Measurements from ENCODE around the gene BAG1.

The BAG1 gene

DNA sequence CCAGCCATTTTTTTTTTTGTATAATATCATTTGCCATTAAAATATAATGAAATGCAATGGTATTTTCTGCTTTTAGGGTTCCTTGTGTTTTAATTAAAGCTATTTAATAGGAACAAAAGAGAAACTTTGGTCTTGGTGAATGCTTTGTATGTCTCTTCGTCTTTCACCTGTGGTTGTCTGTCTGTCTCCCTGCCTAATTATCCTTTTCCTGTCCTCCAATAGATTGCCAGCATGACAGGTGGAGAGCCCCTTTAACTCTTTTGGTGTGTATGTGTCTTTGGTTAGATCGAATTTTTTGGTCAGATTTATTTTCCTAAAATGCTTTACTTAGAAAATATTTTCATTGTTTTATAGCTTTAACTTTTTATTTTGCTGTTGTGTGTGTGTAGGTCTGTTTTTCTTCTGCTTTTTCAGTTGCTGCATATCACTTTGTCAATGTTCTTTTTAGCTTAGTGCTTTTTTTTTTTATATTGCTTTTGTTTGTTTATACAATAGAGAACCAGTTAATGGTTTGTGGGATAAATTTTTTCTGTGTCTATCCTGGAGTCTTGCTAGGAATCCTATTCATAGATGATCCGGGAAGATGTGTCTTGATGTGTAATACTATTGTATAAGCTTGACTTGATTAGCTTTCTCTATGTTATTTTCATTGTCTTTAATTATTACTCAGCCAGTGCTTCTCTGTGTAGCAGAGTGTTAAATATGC is 8.9 kb upstream of the BAG1 start:
- no peak for FAIRE-seq

GRCh38 chr9:33272061-33272460 is 7.6 kb upstream of the BAG1 start:
- no peak for FAIRE-seq

DNA sequence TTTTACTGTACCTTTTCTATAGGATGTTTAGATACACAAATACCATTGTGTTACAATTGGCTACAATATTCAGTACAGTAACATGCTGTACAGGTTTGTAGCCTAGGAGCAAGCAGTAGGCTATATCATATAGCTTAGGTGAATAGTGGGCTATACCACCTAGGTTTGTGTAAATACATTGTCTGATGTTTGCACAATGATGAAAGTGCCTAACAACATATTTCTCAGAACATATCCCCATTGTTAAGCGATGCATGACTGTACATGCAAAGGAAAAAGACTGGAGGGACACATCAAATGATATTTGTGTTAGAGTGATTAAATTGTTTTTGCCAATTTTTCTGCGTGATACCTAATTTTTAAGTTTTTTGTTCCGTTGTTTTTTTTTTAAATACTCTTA is 5.6 kb upstream of the BAG1 start:
- no peak for FAIRE-seq

DNA sequence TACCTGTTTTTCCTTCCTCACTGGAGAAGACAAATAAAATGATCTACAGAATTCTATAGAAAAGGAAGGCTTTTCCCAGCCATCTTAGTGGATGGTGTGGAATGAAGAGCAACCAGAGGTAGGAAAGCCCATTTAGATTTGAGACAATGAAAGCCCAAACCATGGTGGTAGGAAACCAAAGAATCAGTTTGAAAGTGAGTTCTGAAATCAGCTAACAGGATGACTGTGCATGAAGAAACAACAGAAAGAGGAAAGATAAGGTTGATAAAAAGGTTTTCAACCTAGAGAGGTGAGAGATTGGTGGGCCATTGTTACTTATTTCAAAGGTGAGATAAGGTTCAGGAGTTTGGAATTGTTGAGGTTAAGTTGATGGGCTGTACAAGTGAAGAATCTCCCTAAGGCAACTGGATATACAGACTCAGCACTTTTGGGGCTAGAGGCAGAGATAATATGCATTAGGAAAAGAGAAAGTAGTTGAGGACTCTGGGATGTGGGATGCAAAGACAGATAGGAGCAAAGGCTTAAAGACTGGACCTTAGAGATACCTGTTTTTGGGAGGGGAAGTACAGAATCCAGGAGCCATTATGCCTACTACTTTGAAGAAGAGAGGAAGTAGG is 2.8 kb upstream of the BAG1 start:
- FAIRE-seq, result no peak

- FAIRE-seq, result no peak
Observed at GRCh38 chr9:33265211-33265865, 830 bp upstream of the BAG1 start.

GRCh38 chr9:33264003-33264472 is 470 bp downstream of the BAG1 start:
- FAIRE-seq, result no peak

GRCh38 chr9:33263131-33264002 is 1.1 kb downstream of the BAG1 start:
- no peak for FAIRE-seq

DNA sequence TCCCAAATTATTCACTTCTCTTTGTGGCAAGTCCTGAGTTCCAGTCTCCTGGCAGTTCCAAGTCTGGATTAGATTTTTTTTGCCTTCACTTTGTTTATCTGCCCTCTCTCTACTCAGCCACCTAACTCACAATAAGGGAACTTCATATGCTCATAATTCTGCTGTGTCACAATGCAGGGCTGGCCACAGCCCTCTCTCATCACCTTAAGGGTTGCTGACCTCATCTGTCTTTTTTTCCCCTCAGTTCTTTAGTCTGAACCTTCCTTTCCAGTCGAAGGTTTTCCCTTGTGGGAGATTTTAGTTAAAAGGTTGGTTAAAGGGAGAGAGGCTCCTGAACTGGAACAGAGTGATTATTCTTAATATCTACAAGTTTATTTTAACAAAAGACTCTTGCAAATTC is 4.1 kb downstream of the BAG1 start:
- no peak for FAIRE-seq

DNA sequence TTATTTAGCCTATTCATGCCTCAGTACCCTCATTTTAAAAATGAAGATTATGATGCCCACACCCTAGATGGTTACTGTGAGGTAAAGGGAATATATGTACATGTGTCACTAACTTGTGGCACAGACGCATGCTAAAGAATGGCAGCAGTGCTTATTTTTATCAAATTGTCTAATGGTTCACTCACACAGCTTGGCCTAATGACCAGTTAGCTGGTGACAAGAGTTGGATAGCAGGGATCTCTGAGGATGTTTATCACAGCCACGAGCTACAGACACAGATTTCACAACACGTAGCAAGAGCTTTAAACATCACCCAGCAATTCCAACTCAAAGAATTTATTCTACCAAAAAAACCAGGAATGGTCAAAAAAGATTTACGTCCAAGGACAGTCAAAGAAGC is 7.2 kb downstream of the BAG1 start:
- FAIRE-seq, result no peak

DNA sequence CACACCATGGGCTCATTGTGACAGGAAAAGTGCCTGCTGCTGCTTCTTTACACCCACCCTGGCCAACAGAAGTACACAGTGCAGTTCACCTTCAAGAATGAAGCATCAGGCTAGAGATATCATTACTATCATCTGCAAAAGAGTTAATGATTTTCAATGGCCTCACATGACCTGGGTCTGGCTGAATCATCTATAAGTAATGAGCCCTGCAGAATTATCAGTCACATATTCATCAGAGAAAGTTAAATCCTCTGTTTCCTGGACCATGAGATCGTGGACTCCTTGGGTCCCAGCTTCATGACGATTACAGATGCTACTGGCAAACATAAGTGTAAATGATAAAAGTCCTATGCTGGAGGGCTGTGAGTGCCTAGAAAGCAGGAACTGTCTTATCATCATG is 8.3 kb downstream of the BAG1 start:
- no peak for FAIRE-seq

GRCh38 chr9:33255471-33255870 is 9.0 kb downstream of the BAG1 start:
- no peak for FAIRE-seq

DNA sequence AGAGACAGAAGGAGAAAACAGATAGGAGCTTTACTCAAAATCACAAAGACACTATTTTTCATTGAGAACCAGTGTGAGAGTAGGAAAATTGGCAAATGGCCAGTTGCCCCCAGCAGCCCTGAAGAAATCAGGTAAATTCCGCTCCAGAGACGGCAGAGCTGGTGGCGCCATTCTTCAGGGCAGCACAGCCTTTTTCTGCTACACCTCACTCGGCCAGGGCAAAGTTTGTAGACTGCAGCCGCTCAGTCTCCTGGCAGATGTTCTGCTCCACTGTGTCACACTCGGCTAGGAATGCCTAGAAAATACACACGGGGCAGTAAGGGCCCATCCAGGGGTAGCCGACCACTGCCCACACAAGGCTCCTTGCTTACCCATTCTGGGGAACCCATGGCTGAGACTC is 9.5 kb downstream of the BAG1 start:
- no peak for FAIRE-seq

GRCh38 chr9:33254211-33254610 is 10.3 kb downstream of the BAG1 start:
- FAIRE-seq, result no peak

DNA sequence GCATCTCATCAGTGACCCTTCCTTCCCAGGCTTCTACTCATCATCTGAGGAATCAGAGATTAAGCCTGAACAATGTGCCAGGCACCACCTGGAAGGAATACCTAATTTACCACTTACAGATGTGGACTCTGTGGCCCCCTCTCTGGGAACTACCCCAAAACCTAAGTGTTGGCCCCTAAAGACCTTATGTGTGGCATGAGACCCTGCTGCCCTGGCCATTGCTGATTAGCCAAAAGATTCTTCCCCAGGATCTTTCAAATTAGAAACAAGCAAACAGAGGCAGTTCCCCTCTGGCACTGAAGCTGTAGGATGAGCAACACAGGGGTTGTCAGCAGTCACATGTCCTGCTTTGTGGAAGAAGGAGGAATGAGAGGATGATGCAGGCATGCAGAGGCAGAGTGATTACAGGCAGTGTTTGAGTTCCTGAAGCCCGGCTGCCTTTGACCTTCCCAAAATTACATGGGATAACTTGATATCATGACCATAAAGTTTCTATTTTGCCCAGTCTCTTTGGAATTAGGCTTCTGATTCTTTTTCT is 14.0 kb downstream of the BAG1 start:
- no peak for FAIRE-seq

DNA sequence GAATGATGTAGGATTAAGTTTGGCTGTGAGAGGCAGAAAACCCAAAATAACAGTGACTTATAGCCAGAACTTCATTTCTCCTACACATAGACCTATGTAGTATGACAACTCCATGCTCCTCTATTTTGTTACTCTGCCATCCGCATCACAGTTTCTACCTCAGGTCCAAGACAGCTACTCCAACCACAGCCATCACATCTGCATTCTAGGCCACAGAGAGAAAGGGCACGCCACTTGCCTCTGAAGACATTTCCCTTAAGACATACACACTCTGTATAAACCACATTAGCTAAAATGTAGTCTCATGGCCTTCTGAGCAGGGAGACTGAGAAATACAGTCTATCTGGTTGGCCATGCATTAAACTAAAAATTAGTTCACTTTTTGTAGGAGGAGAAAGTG is 14.5 kb downstream of the BAG1 start:
- no peak for FAIRE-seq

DNA sequence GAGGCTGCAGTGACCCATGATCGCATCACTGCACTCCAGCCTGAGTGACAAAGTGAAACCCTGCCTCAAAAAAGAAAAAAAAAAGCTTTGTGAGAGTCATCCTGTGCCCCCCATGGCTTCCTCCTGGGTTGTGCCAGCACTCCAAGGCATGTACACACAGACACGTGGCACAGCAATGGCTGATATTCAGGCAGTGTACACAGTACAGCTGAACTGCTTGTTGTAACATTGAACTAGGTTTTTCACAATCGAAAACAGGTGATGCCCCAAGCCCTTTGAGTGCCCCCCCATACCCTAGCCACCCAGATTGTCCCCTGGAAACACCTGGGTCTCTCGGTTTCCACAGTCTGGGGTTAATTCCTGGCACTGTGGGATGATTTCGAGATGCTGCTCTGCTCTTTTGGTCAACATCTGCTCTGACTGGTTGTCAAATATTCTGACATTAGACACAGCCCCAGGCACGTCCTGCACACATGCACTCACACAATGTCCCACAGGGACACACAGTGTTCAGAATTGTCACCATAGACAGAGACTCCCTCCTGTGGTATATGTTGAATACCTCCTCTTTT is 15.3 kb downstream of the BAG1 start:
- no peak for FAIRE-seq

DNA sequence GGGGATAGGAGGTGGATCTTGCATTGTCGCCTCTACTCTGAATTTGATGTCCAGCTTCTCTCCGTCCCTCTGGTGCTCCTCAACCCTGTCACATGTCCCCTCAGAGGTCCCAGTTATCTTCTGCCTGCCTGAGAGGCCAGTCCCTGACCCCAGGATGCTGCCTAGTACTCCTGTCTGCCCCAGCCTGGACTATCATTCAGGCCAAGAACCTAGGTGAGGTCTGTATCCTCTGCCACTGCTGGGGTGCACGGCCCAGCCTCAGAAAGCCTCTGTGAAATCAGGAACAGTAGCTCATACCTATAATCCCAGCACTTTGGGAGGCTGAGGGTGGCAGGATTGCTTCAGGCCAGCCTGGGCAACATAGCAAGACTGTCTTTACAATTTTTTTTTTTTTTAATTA is 15.9 kb downstream of the BAG1 start:
- FAIRE-seq, result no peak

DNA sequence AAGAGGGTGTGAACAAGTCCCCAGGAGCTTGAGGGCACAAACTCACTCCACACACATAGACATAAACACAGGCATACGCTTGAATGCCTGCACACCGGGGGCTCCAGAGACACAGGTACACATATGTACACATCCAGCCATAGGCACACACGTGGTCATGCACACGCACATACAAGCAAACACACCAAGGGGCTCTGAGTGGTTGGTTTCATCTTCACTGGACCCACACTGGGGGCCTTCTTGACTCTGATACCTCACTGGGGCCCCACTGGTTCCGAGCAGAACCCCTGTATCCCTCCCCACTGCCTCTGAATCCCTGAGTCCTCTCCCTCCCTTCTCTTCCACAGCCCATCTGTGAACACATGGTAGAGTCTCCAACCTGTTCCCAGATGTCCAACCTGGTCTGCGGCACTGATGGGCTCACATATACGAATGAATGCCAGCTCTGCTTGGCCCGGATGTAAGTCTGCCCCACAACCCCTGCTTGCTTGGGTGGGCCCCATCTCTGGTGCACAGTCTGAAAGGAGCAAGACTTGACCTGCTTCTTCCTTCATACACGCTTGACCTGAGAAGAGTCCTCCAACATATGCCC is 18.1 kb downstream of the BAG1 start:
- no peak for FAIRE-seq

DNA sequence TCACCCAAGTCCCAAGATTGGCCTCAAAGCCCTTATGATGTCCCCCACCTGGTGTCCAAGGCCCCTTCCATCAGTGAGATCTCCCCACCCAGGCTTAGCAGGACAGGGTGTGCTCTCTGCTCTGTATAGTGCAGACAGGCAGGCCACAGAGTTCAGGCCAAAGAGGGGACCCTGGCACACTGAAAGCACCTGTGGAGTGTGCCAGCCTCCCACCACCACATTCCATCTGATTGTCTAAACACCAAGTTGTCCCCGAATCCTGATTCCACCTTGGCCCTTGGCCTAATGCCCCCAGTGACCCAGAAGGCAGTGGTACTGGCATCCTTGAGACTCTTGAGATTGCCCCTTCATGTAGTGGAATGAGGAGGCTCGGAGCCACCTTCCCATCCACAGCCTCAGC is 19.2 kb downstream of the BAG1 start:
- no peak for FAIRE-seq

GRCh38 chr9:33244137-33244784 is 20.2 kb downstream of the BAG1 start:
- FAIRE-seq, result no peak

GRCh38 chr9:33242609-33243134 is 21.8 kb downstream of the BAG1 start:
- FAIRE-seq, result no peak

DNA sequence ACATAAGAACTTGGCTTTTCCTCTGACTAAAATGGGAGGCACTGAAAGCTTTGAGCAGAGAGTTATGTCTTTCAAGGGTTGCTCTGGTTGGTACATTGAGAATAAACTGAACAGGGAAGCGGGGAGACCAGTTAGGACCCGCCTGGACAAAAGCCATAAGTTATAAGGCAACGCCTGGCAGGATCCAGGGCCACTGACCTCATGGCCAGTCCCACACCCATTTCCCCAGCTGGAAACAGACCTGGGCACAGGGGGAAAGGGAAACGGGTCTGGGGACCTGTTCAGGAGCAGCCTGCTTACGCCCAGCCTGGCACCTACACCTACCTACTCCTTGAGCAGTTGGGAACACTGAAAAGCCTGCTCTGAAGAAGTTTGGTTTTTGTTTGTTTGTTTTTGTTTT is 23.2 kb downstream of the BAG1 start:
- no peak for FAIRE-seq

Measured in islet of Langerhans (tissue), 1 donor.